ACHN (cell line): ENCODE measurements around the gene ABCA1.
"Not testable (repeated sequence)": the region's sequence is repeated elsewhere in the genome, so short reads cannot be mapped to it uniquely, and the experiment has no call there.

Experiments used
- DNase-seq: peaks from one replicate; pipeline ENCODE4 v3.0.0-alpha.2; 2015
- in situ Hi-C: cut with HindIII; loops from 2 replicates; pipeline ENCODE4 v1.10.0; 2017; ENCODE audit warnings: low sequenced_read_pairs, low pct_ligation_motif_present, low pct_unique_long_range_greater_than_20kb

The ABCA1 gene

GRCh38 chr9:104958751-104959150 lies 30.8 kb upstream of the ABCA1 start:
- no peak for DNase-seq
- in situ Hi-C loops = no loop called here

- in situ Hi-C loops = not testable (repeated sequence)
These were observed 30.1 kb upstream of the ABCA1 start for GRCh38 chr9:104958006-104958405.

GRCh38 chr9:104951487-104951886 lies 23.5 kb upstream of the ABCA1 start:
- in situ Hi-C loops = no loop called here

More at GRCh38 chr9:104958006-104958405, 30.1 kb upstream of the ABCA1 start:
- not testable (repeated sequence) for DNase-seq

GRCh38 chr9:104950838-104951237 lies 22.9 kb upstream of the ABCA1 start:
- in situ Hi-C loops = no loop called here
- no peak for DNase-seq

More at GRCh38 chr9:104951487-104951886, 23.5 kb upstream of the ABCA1 start:
- DNase-seq = no peak

GRCh38 chr9:104948277-104948676 lies 20.3 kb upstream of the ABCA1 start:
- DNase-seq = no peak
- in situ Hi-C loops = no loop called here

GRCh38 chr9:104944871-104945270 lies 16.9 kb upstream of the ABCA1 start:
- DNase-seq = no peak

GRCh38 chr9:104944356-104944755 lies 16.4 kb upstream of the ABCA1 start:
- DNase-seq = no peak
- in situ Hi-C loops = no loop called here

More at GRCh38 chr9:104944871-104945270, 16.9 kb upstream of the ABCA1 start:
- in situ Hi-C loops = no loop called here

- in situ Hi-C loops = no loop called here
- DNase-seq = no peak
These were observed 13.6 kb upstream of the ABCA1 start for GRCh38 chr9:104941597-104941996.

GRCh38 chr9:104936291-104936690 lies 8.3 kb upstream of the ABCA1 start:
- no peak for DNase-seq
- in situ Hi-C loops = no loop called here

GRCh38 chr9:104935501-104935810 lies 7.5 kb upstream of the ABCA1 start:
- in situ Hi-C loops, DNase-seq: not testable (repeated sequence)

- DNase-seq = no peak
- in situ Hi-C loops = no loop called here
These were observed 6.9 kb upstream of the ABCA1 start for GRCh38 chr9:104934691-104935500.

- in situ Hi-C loops, DNase-seq: not testable (repeated sequence)
These were observed 5.1 kb upstream of the ABCA1 start for GRCh38 chr9:104933091-104933490.

- DNase-seq = no peak
- in situ Hi-C loops = no loop called here
These were observed 3.3 kb upstream of the ABCA1 start for GRCh38 chr9:104931256-104931655.

GRCh38 chr9:104927216-104927911 lies 591 bp downstream of the ABCA1 start:
- in situ Hi-C loops = no loop called here
- peak; percentile 46 for DNase-seq

GRCh38 chr9:104923740-104924139 lies 4.2 kb downstream of the ABCA1 start:
- in situ Hi-C loops = no loop called here

GRCh38 chr9:104923289-104923688 lies 4.7 kb downstream of the ABCA1 start:
- no peak for DNase-seq
- in situ Hi-C loops = no loop called here

More at GRCh38 chr9:104923740-104924139, 4.2 kb downstream of the ABCA1 start:
- DNase-seq = no peak

GRCh38 chr9:104922748-104923147 lies 5.2 kb downstream of the ABCA1 start:
- DNase-seq, in situ Hi-C loops: not testable (repeated sequence)

- DNase-seq = no peak
- in situ Hi-C loops = no loop called here
These were observed 6.8 kb downstream of the ABCA1 start for GRCh38 chr9:104921067-104921741.

- in situ Hi-C loops = no loop called here
- no peak for DNase-seq
These were observed 12.2 kb downstream of the ABCA1 start for GRCh38 chr9:104915753-104916152.
